Suprapubic skin (tissue), 3 donors: ENCODE results near the gene ATP5F1E.

Experiments used
- EP300 ChIP-seq: sonication (generic); formaldehyde crosslinking; IDR thresholded peaks from one replicate; pipeline ENCODE4 v1.6.1; 2017; ENCODE audit warnings: antibody characterized with exemption
- TF ChIP-seq, protein P1 (sequence below), 2 donors: fragments of 200-600 bp in 1 of 2; fragments of 450-650 bp in 1 of 2; sonication (generic) in 1 of 2; IDR thresholded peaks; one replicate each; pipeline ENCODE4 v1.5.1; 2016 to 2019; ENCODE audit warnings: antibody characterized with exemption in 2 of 2, mild to moderate bottlenecking in 1 of 2, moderate library complexity in 1 of 2

DNA sequence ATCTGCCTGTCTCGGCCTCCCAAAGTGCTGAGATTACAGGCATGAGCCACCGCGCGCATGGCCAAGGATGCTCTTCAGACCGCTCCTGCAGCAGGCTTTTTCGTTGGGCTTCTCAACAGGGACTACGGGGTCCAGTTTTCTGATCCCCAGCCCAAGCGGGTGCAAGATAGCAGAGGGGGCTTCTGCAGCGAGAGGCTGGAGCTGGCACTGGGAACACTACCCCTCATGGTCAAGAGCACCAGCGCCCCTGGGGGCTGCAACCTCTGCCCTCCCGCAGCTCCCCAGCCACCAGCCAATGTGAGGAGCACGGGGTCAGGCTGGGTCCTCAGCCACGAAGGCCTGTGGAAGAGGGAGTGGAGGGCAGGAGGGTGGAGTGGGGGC, 31.1 kb downstream of the ATP5F1E start:
- TF ChIP-seq, protein P1, sequence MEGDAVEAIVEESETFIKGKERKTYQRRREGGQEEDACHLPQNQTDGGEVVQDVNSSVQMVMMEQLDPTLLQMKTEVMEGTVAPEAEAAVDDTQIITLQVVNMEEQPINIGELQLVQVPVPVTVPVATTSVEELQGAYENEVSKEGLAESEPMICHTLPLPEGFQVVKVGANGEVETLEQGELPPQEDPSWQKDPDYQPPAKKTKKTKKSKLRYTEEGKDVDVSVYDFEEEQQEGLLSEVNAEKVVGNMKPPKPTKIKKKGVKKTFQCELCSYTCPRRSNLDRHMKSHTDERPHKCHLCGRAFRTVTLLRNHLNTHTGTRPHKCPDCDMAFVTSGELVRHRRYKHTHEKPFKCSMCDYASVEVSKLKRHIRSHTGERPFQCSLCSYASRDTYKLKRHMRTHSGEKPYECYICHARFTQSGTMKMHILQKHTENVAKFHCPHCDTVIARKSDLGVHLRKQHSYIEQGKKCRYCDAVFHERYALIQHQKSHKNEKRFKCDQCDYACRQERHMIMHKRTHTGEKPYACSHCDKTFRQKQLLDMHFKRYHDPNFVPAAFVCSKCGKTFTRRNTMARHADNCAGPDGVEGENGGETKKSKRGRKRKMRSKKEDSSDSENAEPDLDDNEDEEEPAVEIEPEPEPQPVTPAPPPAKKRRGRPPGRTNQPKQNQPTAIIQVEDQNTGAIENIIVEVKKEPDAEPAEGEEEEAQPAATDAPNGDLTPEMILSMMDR (IDR thresholded peaks at IDR 0.05), result no peak
- no peak for TF ChIP-seq EP300
